CD4-positive, alpha-beta T cell treated with Interferon alpha-2 for 1 hour (primary cell): ENCODE data around the gene PACSIN1.

ENCODE experiments used
- DNase-seq, 2 donors: peaks; one replicate each; pipeline ENCODE4 v3.0.0-alpha.2; 2020 to 2022

PACSIN1 gene

DNA sequence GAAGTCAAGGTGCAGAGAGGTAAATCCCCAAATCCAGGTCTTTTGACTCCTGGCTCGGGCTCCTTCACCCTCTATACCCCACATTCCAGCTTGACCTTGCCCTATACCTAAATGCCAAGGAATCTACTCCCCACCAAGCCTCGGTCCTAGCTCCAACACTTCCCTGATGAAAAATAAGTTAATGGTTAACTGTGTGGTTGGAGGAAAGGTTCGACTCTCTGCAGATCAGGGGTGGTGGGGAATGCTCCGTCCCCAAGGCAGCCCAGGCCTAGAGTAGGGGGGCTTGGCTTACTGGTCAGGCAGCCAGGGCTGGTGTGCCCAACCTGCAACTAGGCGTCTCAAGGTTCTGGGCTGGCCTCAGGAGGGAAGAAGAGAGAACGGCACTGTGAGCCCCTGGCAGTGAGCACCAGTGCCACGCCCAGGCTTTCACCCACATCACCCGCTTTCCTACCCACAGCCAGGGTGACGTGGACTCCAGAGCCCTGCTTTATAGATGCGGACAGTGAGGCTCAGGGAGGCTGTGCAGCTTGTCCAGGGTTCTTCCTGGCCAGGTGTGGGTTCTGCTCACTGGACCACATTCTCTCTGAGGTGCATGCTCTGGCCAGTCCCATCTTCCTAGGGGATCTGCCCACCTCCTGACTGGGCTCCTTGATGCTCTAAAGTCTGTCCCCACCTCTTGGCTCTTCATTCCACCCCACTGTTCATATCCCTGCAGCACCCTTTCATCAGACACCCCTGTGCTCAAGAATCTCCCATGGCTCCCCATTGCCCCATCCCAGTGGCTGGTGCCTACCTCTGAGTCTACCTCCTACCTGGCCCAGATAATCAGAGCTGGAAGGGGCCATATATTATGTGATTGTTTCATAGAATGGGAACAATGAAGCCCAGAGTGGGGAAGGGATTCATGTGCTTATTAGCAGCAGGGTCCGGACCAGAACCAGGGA lies 82.1 kb downstream of the PACSIN1 start:
- DNase-seq: no peak

DNA sequence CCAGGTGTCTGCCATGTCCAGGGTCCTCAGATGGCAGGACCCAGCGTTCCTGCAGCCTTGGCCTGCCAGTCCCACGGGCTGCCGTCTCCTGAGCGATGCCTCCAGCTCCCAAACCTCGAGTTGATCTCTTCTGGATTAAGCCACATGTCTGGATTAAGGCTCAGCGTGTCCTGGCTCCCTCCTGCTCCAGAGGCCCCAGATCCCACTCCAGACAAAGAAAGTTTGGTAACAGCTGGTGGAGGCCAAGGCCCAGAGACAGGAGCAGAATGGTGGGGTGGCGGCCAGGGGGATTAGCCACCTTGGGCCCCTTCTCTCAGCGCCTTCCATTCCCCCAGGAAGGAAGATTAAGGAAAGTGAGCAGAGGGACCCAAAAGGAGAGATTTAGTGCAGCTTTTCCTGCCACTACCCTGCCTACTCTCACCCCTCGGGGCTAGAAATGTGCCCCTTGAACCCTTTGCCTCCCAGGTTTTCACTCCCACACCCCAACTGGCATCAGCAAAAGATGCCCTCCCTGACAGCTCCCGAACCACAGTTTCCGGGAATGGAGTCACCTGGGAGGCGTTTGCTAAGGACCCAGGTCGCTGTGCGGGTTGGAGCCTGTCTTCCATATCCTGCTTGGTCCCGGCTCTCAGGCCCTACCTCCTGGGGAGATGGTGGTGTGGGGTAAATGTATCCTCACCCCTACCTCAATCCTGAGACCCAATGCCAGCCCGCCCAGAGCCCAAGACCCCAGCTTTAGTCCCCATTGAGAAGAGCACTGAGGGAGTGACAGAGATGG lies 83.3 kb downstream of the PACSIN1 start:
- no peak for DNase-seq

DNA sequence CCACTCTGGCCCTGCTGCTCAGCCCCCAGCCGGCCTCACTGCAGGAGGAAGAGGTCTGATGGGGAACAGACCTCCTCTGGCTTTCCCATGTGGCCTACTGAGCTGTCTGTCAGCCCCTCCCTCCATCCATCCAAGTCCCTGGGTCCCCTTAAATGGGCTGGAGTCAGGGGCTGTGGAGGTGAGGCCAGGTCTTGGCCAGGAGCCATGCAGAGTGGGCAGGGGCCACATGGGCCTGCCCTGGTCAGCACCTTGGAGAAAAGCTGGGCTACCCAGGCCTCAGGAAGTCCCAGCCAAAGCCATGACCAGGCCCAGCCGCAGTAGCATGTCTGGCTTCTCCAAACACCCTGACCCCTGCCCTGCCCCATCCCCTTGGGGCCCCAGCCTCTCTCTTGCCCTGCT lies 83.9 kb downstream of the PACSIN1 start:
- DNase-seq: no peak

DNA sequence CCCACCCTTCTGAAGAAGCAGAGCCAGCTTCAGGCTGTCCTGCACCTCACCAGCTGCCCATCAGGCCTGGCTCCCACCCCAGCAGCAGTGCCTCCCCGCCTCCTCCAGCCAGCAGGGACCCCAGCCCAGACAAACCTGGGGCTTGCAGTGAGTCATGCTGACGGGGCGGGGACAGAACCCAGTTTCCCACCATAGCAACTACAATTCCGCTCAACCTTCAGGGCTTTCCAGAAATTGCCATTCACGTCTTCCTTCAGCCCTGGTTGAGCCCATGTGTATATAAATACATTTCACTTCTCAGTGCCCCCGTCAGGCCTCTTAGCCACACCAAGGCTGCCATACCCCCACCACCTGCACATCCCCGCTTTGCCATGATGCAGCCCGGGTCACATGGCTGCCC lies 85.8 kb downstream of the PACSIN1 start:
- DNase-seq: no peak

DNA sequence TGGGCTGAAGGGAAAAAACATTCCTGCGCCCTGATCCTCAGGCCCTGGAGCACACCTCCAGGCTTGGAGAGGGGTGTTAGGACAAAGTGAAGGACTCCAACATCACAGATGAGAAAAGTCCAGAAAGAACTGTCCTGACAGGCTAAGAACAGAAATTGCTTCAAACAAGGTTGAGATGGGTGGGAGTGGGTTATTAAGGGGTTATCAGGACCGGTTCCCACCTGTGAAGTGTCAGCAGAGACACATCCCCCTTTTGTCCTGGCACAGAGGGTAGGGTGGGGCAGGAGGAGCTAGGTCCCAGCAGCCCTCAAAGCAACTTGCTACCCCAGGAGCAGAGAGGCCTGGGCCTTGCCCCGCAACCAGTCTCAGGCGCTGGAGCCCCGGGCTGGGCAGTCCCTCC lies 86.7 kb downstream of the PACSIN1 start:
- DNase-seq: no peak

DNA sequence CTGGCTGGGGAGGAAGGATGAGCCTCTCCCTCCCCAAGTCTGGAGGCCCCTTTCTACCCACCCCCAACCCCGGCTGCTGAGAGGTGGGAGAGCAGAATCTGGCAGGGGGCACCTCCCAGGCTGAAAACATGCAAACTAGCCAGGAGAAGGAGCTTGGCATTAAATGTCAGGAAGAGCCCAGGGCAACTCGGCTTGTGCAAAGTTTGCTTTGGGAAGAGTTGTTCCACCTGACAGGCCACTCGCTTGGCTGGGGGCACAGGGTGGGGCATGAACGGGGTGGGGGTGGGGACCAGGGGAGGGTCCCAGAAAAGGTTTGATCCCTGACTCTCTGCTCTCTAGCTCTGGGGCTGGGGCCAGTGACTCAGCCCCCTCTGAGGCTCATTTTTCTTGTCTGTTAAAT lies 87.3 kb downstream of the PACSIN1 start:
- no peak for DNase-seq

DNA sequence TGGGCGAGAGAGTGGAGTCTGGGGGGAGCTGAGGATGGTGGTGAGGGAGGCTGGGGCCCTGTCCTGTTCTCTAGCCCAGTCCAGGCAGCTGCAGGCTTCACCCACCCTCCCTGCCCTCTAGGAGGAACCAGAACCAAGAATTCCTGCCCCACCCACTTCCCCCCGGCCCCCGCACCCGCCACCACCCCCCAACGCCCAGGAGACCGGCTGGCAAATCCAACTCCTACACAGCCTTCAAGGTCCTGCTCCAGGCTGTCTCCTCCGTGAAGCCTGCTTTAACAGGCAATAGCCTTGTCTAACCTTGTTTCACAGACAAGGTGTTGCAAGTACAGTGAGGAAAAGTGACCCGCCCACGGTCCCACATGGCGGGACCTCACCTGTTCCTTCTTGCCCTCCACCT lies 87.9 kb downstream of the PACSIN1 start:
- DNase-seq: no peak

DNA sequence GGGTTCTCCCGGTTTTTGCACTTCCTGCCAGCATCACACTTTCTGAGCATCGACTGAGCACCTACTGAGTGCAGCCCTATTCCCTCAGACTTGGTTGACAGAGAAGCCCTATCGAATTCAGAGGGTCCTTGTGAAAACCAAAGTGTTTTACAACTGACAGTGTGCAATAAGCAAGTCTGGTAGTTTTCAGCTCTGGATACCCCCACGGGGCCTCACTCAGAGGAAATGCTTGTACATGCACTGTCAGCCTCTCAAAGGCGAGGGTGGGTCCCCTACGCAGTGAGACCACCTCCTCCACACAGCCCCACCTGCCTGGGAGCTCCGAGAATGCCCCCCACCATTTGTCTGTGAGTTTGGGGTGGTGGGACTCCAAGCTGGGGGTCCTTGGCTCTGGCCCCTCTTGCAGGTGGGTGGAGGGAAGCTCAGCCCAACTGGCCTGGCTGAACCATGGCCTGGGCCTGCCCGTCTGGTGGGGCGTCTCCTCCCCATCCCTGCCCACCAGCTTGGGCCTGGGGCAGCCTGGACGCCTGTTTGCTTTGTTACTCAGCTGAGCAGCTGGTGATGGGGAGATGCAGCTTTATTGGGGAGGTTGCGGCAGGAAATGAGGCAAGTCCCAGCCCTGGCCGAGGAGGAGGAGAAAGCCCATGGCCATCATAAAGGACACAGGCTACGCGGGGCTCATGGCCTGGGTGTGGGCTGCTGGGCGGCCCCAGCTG lies 88.6 kb downstream of the PACSIN1 start:
- no peak for DNase-seq

DNA sequence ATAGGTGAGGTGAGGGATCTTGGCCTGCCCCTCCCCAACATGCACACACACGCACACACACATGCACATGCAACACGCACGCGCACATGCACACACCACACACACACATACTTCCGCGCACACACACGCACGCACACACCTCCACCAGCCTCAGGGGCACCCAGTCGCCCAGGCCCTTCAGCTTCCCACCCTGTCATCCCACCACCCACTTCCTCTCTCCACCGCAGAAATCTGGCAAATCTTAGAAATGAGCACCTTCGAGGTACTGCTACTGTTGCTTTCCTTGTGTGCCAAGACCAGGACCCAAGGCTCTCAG lies 89.1 kb downstream of the PACSIN1 start:
- no peak for DNase-seq

DNA sequence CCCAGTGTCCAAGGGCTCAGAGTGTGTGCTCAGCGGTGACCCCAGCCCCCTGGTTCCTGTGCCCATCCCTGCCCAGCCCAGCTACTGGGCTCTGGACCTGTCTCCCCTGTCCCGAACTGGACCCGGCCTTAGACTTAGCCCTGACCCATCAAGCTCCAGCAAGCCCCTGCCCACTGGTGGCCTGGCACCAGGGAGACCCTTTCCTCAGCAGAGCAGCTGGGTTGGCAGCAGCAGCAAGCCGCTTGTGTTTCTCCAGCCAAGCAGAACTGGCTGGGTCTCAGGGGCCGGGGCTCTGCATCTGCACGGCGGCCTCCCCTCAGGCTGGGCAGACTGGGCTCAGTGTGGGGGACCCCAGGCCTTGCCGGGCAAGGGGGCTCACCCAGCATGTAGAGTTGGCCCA lies 89.5 kb downstream of the PACSIN1 start:
- no peak for DNase-seq

DNA sequence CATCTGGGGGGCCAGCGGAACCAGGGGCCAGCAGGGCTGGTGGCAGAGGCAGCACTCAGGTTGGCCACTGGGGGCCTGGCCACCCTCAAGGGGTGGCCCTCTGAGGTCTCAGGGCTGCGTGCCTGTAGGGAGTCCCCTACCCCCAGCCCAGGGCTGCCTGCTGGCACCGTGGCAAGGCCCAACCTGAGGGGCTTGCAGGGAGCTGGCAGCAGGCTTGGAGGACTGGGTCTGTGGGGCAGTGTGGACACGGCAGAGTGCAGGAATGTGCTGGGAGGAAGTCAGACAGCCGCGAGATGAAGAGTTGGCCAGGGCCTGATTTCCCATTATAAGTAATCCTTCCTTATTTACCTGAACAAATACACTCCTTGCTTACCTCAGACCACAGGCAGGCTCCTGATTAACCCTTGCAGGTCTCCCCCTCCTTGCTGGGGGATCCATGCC lies 90.2 kb downstream of the PACSIN1 start, which contains the start of gene SPDEF:
TSS of gene SPDEF (minus strand) at position 299 of the 441 bp plus-strand sequence. CDS start 11,874 bp downstream, outside the sequence.
- DNase-seq: no peak

DNA sequence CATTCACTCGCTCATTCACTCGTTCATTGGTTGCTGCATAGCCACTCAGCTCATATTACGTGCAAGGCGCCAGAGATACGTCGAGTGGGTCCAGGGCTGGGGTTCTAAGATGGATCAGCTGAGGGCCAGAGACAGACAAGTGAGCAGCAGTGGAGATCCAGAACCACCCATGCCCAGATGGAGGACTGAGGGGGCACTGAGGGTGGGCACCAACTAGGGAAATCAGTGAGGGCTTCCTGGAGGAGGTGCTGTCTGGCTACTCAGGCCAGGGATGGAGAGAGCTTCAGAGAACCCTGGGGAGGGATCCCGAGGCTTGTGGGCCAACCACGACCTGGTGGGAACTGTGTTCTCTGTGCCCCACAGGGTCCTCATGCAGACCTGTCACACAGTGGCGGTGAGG lies 90.6 kb downstream of the PACSIN1 start:
- no peak for DNase-seq

DNA sequence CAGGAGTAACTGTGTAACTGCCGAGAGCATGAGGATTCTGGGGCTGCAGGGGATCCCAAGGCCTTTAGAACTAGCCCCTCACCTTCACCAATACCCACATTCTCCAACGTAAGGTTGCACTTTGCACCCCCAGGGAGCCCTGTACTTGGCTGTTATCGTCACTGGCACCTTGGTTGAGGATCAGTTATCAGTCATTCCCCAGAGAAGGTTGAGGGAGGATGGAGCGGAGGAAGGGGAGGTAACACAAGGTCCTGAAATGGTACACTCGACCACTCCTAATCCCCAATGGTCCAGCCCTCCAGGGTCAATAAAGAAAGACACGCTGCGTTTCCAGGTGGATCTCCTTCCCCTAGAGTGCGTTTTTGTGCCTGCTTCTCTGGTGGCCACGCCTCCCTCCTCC lies 91.4 kb downstream of the PACSIN1 start:
- DNase-seq: no peak

DNA sequence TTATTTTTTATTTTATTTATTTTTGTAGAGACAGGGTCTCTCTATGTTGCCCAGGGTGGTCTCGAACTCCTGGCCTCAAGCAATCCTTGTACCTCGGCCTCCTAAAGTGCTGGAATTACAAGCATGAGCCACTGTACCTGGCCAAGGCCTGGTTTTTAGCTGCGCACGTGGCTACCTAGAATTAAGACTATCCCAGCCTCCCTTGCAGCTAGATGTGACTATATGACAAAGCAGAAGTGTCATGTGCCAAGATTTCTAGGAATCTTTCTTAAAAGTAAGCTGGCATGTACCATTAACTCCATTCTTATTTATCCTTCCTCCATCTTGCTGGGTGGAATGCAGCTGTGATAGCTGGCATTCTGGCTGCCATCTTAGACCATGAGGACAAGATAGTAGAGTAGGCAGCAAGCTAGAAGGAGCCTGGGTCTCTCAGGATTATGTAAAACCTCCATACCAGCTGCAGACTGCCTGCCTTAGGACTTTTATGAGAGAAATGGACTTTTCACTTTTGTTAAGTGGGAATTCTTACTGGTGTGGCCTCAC lies 92.4 kb downstream of the PACSIN1 start:
- no peak for DNase-seq

DNA sequence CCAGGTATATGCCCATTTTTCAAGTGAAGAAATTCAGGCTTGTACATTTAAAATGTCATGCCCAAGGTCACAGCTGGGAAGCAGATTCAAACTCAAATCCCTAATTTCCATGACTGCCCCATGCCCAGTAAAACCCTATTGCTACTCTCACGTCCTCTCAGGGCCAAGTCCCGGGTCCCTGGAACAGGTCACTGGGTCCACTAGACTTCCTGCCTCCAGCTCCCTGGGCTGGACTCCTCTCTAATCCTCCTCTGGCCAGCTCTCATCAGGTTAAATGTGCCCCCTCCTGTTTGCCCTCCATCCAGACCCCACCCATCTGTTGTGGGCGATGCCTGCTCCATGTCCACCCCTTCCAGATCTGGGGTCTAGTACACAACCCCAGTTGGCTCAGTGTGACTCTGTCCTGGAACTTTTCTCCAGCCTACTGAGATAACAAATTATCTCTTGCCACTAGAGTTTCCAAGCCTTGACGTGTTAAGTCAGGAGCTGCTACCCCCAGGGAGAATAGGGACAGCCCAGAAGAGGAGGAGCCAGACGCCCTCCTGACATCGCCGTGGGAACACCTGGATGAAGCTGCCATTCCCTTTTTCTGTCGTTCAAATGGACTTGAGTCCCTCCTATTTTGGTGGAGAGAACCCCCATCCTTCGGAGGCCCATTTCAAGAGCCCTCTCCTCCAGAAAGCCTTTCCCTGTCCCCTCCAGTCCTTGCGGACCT lies 93.9 kb downstream of the PACSIN1 start:
- no peak for DNase-seq

DNA sequence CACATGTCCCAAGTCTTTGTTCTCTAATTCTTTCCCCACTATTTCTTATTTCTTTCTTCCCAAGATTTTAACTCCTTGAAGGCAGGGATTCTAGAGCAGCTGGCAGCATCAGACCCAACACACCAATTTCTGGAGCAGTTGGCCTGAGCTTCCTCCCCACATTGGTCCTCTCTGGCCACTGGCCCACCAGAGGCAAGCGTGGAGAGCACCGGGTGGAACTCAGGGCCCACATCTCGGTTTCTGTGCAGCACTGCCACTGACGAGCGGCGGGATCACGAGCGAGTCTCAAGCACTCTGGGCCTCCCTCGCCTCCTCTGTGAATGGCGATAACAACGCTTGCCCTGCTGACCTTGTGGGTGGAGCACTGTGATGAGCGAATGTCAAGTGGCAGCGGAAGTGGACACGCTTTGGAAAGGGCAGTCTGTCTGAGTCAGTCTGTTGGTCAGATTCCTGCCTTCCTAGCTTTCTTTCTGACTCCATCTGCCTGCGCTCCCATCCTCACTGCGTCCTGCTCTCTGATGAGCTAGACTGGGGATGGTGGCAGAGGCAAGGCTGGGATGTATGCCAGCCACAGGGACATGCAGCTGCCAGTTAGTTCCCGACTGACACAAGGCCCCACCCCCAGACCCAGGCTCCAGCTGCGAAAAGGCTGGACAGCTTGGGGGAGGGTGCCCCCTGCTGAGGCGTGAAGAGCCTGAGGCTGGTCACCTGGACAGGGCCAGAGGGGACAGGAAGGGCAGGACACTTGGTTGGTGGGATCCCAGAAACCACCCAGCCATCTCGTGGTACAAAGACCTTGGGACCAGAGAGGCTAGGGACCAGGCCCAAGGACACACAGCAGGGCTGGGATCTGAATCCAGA lies 94.7 kb downstream of the PACSIN1 start:
- DNase-seq: no peak

DNA sequence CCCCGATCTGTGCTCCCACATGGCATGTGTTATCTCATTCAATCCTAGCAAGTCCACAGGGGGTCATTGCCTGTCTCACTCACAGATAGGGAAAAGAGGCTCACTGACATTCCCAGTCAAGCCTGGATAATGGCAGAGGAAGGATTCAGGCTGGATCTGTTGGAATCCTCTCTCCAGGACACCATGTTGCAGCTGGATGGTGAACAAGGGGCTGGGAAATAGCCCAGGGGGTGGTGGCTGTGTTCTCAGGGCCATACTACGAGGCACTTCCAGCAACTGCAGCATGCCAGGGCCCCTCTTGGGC lies 95.3 kb downstream of the PACSIN1 start:
- no peak for DNase-seq

DNA sequence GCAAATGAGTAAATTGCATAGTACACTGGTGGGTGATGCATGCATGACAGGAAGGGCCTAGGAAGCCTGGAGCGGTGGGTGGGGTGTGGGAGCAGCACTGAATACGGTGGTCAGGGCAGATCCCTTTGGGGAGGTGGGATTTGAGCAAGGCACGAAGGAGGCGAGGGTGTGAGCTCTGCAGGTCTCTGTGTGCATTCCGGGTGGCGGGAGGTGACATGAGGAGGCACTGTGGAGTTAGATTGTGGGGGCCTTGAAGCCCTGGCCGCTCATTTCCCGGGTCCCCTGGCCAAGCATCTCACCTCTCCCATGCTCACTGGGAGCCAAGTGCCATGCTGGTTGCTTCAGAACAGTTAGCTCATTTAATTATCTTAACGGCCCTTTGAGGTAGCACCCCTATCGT lies 96.5 kb downstream of the PACSIN1 start:
- DNase-seq: no peak

DNA sequence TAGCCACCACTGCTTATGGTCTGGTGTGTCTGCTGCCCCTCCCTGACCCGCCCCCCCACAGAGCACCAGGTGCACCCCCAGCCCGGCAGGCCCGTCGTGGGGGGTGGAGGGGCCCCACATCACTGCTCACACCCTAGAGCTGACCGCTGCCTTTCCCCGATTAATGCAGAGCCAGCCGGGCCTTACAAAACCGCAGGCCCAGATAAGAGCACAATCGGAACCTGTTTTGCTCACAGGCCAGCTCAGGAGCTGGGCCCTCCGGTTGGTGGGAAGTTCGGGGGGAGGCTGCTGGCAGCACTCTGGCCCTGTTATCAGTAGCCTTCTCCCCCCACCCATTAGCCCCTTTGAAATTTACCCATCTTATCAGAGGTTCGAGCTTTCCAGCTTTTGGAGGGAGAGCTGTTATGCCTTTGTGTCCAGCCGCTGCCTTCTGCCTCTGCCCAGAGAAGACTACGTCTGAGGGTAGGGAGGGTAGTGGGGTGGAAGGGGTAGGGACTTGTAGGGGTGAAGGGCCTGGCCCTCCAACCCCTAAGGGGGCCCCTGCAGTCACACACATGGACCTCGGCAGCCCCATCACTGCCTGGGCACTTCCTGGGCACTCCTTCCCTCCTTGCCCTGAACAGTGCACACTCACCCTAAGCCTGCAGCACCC lies 97.1 kb downstream of the PACSIN1 start:
- DNase-seq: no peak

DNA sequence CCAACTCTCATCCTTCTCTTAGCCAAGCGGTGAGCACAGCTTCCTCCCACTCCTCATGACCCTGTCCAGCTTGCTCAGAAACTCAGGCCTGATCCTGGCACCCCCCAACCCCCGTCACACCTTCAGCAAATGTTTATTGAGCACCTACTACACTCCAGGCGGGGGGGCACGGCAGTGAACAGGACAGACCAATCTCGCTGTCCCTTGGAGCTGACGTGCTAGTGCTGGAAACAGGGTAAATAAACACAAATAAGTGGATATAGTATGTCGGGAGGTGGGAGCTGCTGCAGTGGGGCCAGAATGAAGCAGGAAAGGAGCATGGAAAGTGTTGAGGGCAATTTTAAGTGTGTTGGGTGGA lies 97.6 kb downstream of the PACSIN1 start:
- DNase-seq: no peak

DNA sequence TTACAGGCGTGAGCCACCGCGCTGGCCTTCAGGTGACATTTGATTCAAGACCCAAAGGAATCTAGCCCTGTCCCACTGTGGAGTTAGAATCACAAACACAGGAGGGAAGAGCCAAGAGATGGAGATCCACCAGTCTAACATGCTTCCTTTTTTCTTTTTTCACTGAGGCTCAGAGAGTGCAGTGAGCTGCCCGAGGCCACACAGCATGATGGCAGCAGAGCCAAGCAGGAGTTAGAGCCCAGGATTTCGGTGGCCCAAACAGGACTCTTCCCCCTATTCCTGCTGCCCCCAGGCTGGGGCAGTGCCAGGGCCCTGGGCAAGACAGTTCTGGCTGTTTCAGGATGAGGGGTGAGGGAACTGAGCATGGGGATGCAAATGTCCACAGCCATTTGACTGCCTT lies 98.3 kb downstream of the PACSIN1 start:
- no peak for DNase-seq
